ENCODE data around the gene RASGRF2. TPM values are rescaled to one million over a fixed set of nuclear protein-coding genes. Genes with fewer than 3 reads are reported as not detected.

RASGRF2 gene
- total and polyA plus RNA-seq, 2 of the 8 experiments (the other 6 are each of a cell fraction or from before 2014, with no cell fraction given) = 2.6 to 29.5 TPM

- Histone ChIP-seq H2BK12ac (ENCODE audit: low read depth, low read length) (no peak overlapping the region), H3K14ac (ENCODE audit: insufficient read length) (no peak overlapping the region), H3K4me3 (ENCODE audit: extremely low read depth in 1 of 4, insufficient read depth in 2 of 4, low read depth in 3 of 4, low read length in 4 of 4) (no peak overlapping the region), H3K18ac (ENCODE audit: extremely low read depth, low read length) (no peak overlapping the region), H3K9ac (replicated peaks in 1 of 4; ENCODE audit: extremely low read depth in 1 of 4, low read depth in 3 of 4, low read length in 3 of 4) (no peak overlapping the region), H4K5ac (ENCODE audit: insufficient read length, low read depth, low read length) (no peak overlapping the region), H3K27ac (ENCODE audit: low read depth, low read length) (no peak overlapping the region; the same call in 1 of the 2 replicates), H3K9me3 (ENCODE audit: insufficient read depth in 2 of 2, low read depth in 1 of 2, low read length in 1 of 2) (no peaks in the 10 kb centered on the region), H4K91ac (replicated peaks; ENCODE audit: insufficient read length, low read length) (no peak overlapping the region), H3K4me1 (replicated peaks in 1 of 4; ENCODE audit: control insufficient read depth in 3 of 4, insufficient read depth in 4 of 4, low read length in 3 of 4) (peaks cover 2 to 15% (median 10%) of the 10 kb centered on the region in 4 experiments; a peak in 6 of 7 replicates), H3K4ac (replicated peaks; ENCODE audit: insufficient read length, low read depth, low read length) (no peak overlapping the region), H2BK20ac (ENCODE audit: low read length) (no peak overlapping the region), H2BK5ac (ENCODE audit: low read depth, low read length) (no peak overlapping the region), H3K4me2 (ENCODE audit: insufficient read depth in 1 of 2, low read depth in 2 of 2, low read length in 2 of 2) (no peak overlapping the region), H2AK5ac (ENCODE audit: low read depth, low read length) (no peak overlapping the region), H3K79me2 (ENCODE audit: control insufficient read depth in 1 of 2, insufficient read depth in 2 of 2, low read length in 2 of 2) (no peaks in the 10 kb centered on the region), H3K27me3 (replicated peaks in 1 of 4; ENCODE audit: control insufficient read depth in 3 of 4, extremely low read depth in 1 of 4, insufficient read depth in 3 of 4, low read length in 3 of 4) (no peaks in the 10 kb centered on the region), H2BK15ac (ENCODE audit: low read length) (no peak overlapping the region), H4K8ac (ENCODE audit: extremely low read depth, insufficient read depth, low read length) (no peak overlapping the region), H3K23ac (ENCODE audit: insufficient read length) (no peak overlapping the region), H2AFZ (ENCODE audit: low read length) (no peak overlapping the region), H3K79me1 (ENCODE audit: low read depth, low read length) (no peaks in the 10 kb centered on the region), H3K23me2 (ENCODE audit: low read depth, low read length) (no peaks in the 10 kb centered on the region; the same call in 1 of the 2 replicates), H4K20me1 (replicated peaks in 1 of 2; ENCODE audit: control insufficient read depth in 1 of 2, insufficient read depth in 2 of 2, low read length in 2 of 2) (no peaks in the 10 kb centered on the region), H3K36me3 (ENCODE audit: control insufficient read depth in 2 of 4, insufficient read depth in 4 of 4, low read length in 3 of 4) (no peaks in the 10 kb centered on the region), H3K56ac (replicated peaks; ENCODE audit: insufficient read length, low read depth, low read length) (no peak overlapping the region), H2BK120ac (replicated peaks; ENCODE audit: low read depth, low read length) (no peak overlapping the region)
- ChIA-PET POLR2A (ENCODE audit: partially characterized antibody) (no interaction called here), CTCF (ENCODE audit: partially characterized antibody) (interaction anchor here (0.7 to 1.2 kb wide), 4 partner anchors 9 to 1807 kb away, joined by 3 to 7 read pairs (median 4); no protein-coding TSS in a partner anchor)
- DNase-seq (ENCODE audit: low read depth in 1 of 2, low spot score in 2 of 2) (no peak), FAIRE-seq (no peak)
- WGBS, 2 experiments (ENCODE audit: extremely low coverage in 1 of 2, insufficient coverage in 1 of 2, insufficient read length in 1 of 2, insufficient replicate concordance in 2 of 2, low coverage in 1 of 2, low lambda C conversion rate in 2 of 2, missing lambda C conversion rate in 1 of 2) = 84% methylated on average over 6 of the region's 6 CpGs; no CpG with 5 or more reads in 1 of the 2 experiments
- TF ChIP-seq KDM1A (IDR thresholded peaks at IDR 0.05; ENCODE audit: borderline replicate concordance, low read length) = no peak
- TF ChIP-seq BCL11A (IDR thresholded peaks at IDR 0.05; ENCODE audit: low read depth in 2 of 2, low read length in 2 of 2) = no peak
- TF ChIP-seq, protein P1, sequence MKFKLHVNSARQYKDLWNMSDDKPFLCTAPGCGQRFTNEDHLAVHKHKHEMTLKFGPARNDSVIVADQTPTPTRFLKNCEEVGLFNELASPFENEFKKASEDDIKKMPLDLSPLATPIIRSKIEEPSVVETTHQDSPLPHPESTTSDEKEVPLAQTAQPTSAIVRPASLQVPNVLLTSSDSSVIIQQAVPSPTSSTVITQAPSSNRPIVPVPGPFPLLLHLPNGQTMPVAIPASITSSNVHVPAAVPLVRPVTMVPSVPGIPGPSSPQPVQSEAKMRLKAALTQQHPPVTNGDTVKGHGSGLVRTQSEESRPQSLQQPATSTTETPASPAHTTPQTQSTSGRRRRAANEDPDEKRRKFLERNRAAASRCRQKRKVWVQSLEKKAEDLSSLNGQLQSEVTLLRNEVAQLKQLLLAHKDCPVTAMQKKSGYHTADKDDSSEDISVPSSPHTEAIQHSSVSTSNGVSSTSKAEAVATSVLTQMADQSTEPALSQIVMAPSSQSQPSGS (IDR thresholded peaks at IDR 0.05; ENCODE audit: low read length) = no peak
- TF ChIP-seq SIX5 (IDR thresholded peaks at IDR 0.05; ENCODE audit: low read depth, low read length) = no peak
- no peak for TF ChIP-seq TCF12 (IDR thresholded peaks at IDR 0.05; ENCODE audit: low read depth, low read length)
- no peak for TF ChIP-seq SP4 (IDR thresholded peaks at IDR 0.05; ENCODE audit: low read length)
- TF ChIP-seq SP1 (IDR thresholded peaks at IDR 0.05; ENCODE audit: low read depth, low read length) = no peak
- TF ChIP-seq TBP (IDR thresholded peaks at IDR 0.05; ENCODE audit: low read depth, low read length) = no peak
- TF ChIP-seq POLR2A (IDR thresholded peaks at IDR 0.05; ENCODE audit: control extremely low read depth in 1 of 2, low read depth in 2 of 2, low read length in 2 of 2) = no peak
- no peak for TF ChIP-seq CEBPB (IDR thresholded peaks at IDR 0.05; ENCODE audit: low read depth, low read length)
- TF ChIP-seq JUND (IDR thresholded peaks at IDR 0.05; ENCODE audit: low read length) = no peak
- no peak for TF ChIP-seq CTBP2 (IDR thresholded peaks at IDR 0.05; ENCODE audit: borderline replicate concordance, insufficient read depth, insufficient read length, low read length)
- TF ChIP-seq, protein P2, sequence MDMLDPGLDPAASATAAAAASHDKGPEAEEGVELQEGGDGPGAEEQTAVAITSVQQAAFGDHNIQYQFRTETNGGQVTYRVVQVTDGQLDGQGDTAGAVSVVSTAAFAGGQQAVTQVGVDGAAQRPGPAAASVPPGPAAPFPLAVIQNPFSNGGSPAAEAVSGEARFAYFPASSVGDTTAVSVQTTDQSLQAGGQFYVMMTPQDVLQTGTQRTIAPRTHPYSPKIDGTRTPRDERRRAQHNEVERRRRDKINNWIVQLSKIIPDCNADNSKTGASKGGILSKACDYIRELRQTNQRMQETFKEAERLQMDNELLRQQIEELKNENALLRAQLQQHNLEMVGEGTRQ (IDR thresholded peaks at IDR 0.05; ENCODE audit: low read length) = no peak
Observed at GRCh38 chr5:81184749-81185110, 224.6 kb downstream of the RASGRF2 start.

All from H1 (cell line).